Natural killer cell treated with Interleukin-12 subunit alpha and Interleukin-12 subunit beta and Interleukin-15 and Interleukin-18, amount 100 ng/mL, for 72 hours (primary cell): ENCODE data around the gene LRRK1. TPM values are rescaled to one million over a fixed set of nuclear protein-coding genes. Genes with fewer than 3 reads are reported as not detected.

Source experiments
- ATAC-seq, 2 donors: fragments of 150-1000 bp; cut with Tn5 transposase in 1 of 2; sonication (Bioruptor Pico), chemical (Tn5 transposase) in 1 of 2; 2 replicates each; pipeline ENCODE4 v1.10.0; 2021
- DNase-seq: peaks from one replicate; pipeline ENCODE4 v3.0.0; 2022; ENCODE audit warnings: low spot score
- H3K27ac Mint-ChIP-seq, 2 donors: 1 replicate in 1 of 2; 2 replicates in 1 of 2; pipeline ENCODE4 v1.8.0; 2022; ENCODE audit warnings: mixed read lengths in 2 of 2, mild to moderate bottlenecking in 1 of 2, moderate library complexity in 1 of 2
- H3K27me3 Mint-ChIP-seq, 2 donors: 1 replicate in 1 of 2; 2 replicates in 1 of 2; pipeline ENCODE4 v1.8.0; 2022; ENCODE audit warnings: mixed read lengths in 2 of 2
- H3K36me3 Mint-ChIP-seq: one replicate; pipeline ENCODE4 v1.8.0; 2022; ENCODE audit warnings: mixed read lengths
- H3K4me1 Mint-ChIP-seq, 2 donors: 1 replicate in 1 of 2; 2 replicates in 1 of 2; pipeline ENCODE4 v1.8.0; 2022; ENCODE audit warnings: low read depth in 2 of 2, mixed read lengths in 2 of 2, mild to moderate bottlenecking in 1 of 2
- H3K4me3 Mint-ChIP-seq: one replicate; pipeline ENCODE4 v1.8.0; 2022; ENCODE audit warnings: mixed read lengths
- H3K9me3 Mint-ChIP-seq: 2 replicates; pipeline ENCODE4 v1.8.0; 2022; ENCODE audit warnings: mixed read lengths
- total RNA-seq, 2 donors: library from RNA; stranded (reverse); gene quantifications; one replicate each; pipeline ENCODE4 v1.2.3, GENCODE V29; 2022

LRRK1 gene
- total RNA-seq, 2 donors from 2014 or later = 0.17 to 0.70 TPM

GRCh38 chr15:100909565-100909964 is 9.6 kb upstream of the LRRK1 start:
- Mint-ChIP-seq H3K36me3 (no peaks in the 10 kb centered on the region), H3K27me3 (peaks cover 18 to 42% of the 10 kb centered on the region in 2 donors), H3K27ac (no peak overlapping the region), H3K4me3 (no peak overlapping the region), H3K4me1 (no peaks in the 10 kb centered on the region), H3K9me3 (no peaks in the 10 kb centered on the region)
- DNase-seq (no peak), ATAC-seq (no peak)

- no peaks in the 10 kb centered on the region for H3K36me3 Mint-ChIP-seq
These were observed 8.9 kb upstream of the LRRK1 start for GRCh38 chr15:100909989-100910955.

GRCh38 chr15:100911086-100911485 is 8.1 kb upstream of the LRRK1 start:
- Mint-ChIP-seq H3K27me3 (peaks cover 29 to 48% of the 10 kb centered on the region in 2 donors), H3K36me3 (no peaks in the 10 kb centered on the region), H3K27ac (no peak overlapping the region), H3K4me3 (no peak overlapping the region), H3K4me1 (no peaks in the 10 kb centered on the region), H3K9me3 (no peaks in the 10 kb centered on the region)
- DNase-seq = no peak
- ATAC-seq = no peak

More at GRCh38 chr15:100909989-100910955, 8.9 kb upstream of the LRRK1 start:
- Mint-ChIP-seq H3K9me3 (no peaks in the 10 kb centered on the region), H3K27ac (no peak overlapping the region), H3K4me1 (no peaks in the 10 kb centered on the region), H3K4me3 (no peak overlapping the region), H3K27me3 (peaks cover 24 to 42% of the 10 kb centered on the region in 2 donors)
- no peak for ATAC-seq
- DNase-seq = no peak

- Mint-ChIP-seq H3K27ac (no peak overlapping the region), H3K4me3 (no peak overlapping the region), H3K27me3 (peaks cover 39 to 40% of the 10 kb centered on the region in 2 donors), H3K9me3 (no peaks in the 10 kb centered on the region), H3K36me3 (no peaks in the 10 kb centered on the region), H3K4me1 (peaks cover 0 to 5% of the 10 kb centered on the region in 2 donors)
- DNase-seq (no peak), ATAC-seq (no peak)
These were observed 5.2 kb upstream of the LRRK1 start for GRCh38 chr15:100913961-100914360.

- ATAC-seq = no peak
- H3K36me3 Mint-ChIP-seq = no peaks in the 10 kb centered on the region
- H3K27ac Mint-ChIP-seq = no peak overlapping the region
- no peak overlapping the region for H3K4me3 Mint-ChIP-seq
- H3K27me3 Mint-ChIP-seq = peaks cover 35 to 40% of the 10 kb centered on the region in 2 donors
- no peak for DNase-seq
- H3K9me3 Mint-ChIP-seq = no peaks in the 10 kb centered on the region
- H3K4me1 Mint-ChIP-seq = peaks cover 0 to 5% of the 10 kb centered on the region in 2 donors
These were observed 4.3 kb upstream of the LRRK1 start for GRCh38 chr15:100914876-100915275.

- Mint-ChIP-seq H3K4me1 (peaks cover 0 to 10% of the 10 kb centered on the region in 2 donors), H3K36me3 (no peaks in the 10 kb centered on the region), H3K4me3 (peak overlapping the region; percentile 80), H3K27me3 (peaks cover 51 to 58% of the 10 kb centered on the region in 2 donors), H3K27ac (no peak overlapping the region), H3K9me3 (no peaks in the 10 kb centered on the region)
- peak; percentile 77 for DNase-seq
- peak; percentile 84 to 86 for ATAC-seq
These were observed 995 bp upstream of the LRRK1 start for GRCh38 chr15:100918034-100918689.

GRCh38 chr15:100919481-100920405 is 586 bp downstream of the LRRK1 start:
- H3K36me3 Mint-ChIP-seq = no peaks in the 10 kb centered on the region
- H3K4me3 Mint-ChIP-seq = peak overlapping the region; percentile 54
- H3K9me3 Mint-ChIP-seq = no peaks in the 10 kb centered on the region
- no peak for DNase-seq
- peaks cover 0 to 10% of the 10 kb centered on the region in 2 donors for H3K4me1 Mint-ChIP-seq
- peaks cover 46 to 61% of the 10 kb centered on the region in 2 donors for H3K27me3 Mint-ChIP-seq
- ATAC-seq = peak in 1 of 2 donors; percentile 25
- no peak overlapping the region for H3K27ac Mint-ChIP-seq

GRCh38 chr15:100920516-100921135 is 1.5 kb downstream of the LRRK1 start:
- Mint-ChIP-seq H3K27me3 (peaks cover 44 to 53% of the 10 kb centered on the region in 2 donors), H3K9me3 (no peaks in the 10 kb centered on the region)
- DNase-seq = no peak

GRCh38 chr15:100922192-100923040 is 3.3 kb downstream of the LRRK1 start:
- H3K27me3 Mint-ChIP-seq = peaks cover 31 to 42% of the 10 kb centered on the region in 2 donors
- no peaks in the 10 kb centered on the region for H3K9me3 Mint-ChIP-seq
- DNase-seq = no peak
- H3K36me3 Mint-ChIP-seq = no peaks in the 10 kb centered on the region
- ATAC-seq = no peak
- H3K27ac Mint-ChIP-seq = no peak overlapping the region
- peaks cover 0 to 10% of the 10 kb centered on the region in 2 donors for H3K4me1 Mint-ChIP-seq
- H3K4me3 Mint-ChIP-seq = no peak overlapping the region

More at GRCh38 chr15:100920516-100921135, 1.5 kb downstream of the LRRK1 start:
- Mint-ChIP-seq H3K4me1 (peaks cover 0 to 10% of the 10 kb centered on the region in 2 donors), H3K4me3 (peak overlapping the region; percentile 54), H3K27ac (no peak overlapping the region), H3K36me3 (no peaks in the 10 kb centered on the region)
- no peak for ATAC-seq

- ATAC-seq (no peak), DNase-seq (no peak)
- H3K9me3 Mint-ChIP-seq = no peaks in the 10 kb centered on the region
- H3K27me3 Mint-ChIP-seq = peaks cover 29 to 41% of the 10 kb centered on the region in 2 donors
- H3K4me3 Mint-ChIP-seq = no peak overlapping the region
- H3K36me3 Mint-ChIP-seq = no peaks in the 10 kb centered on the region
- H3K27ac Mint-ChIP-seq = no peak overlapping the region
- H3K4me1 Mint-ChIP-seq = peaks cover 0 to 10% of the 10 kb centered on the region in 2 donors
These were observed 3.9 kb downstream of the LRRK1 start for GRCh38 chr15:100923076-100923475.

- DNase-seq = no peak
- Mint-ChIP-seq H3K36me3 (no peaks in the 10 kb centered on the region), H3K27me3 (peaks cover 29 to 36% of the 10 kb centered on the region in 2 donors), H3K27ac (no peak overlapping the region), H3K4me1 (peaks cover 0 to 5% of the 10 kb centered on the region in 2 donors), H3K9me3 (no peaks in the 10 kb centered on the region), H3K4me3 (no peak overlapping the region)
- ATAC-seq = no peak
These were observed 4.7 kb downstream of the LRRK1 start for GRCh38 chr15:100923902-100924301.

GRCh38 chr15:100924436-100924835 is 5.3 kb downstream of the LRRK1 start:
- no peaks in the 10 kb centered on the region for H3K36me3 Mint-ChIP-seq
- peaks cover 29 to 36% of the 10 kb centered on the region in 2 donors for H3K27me3 Mint-ChIP-seq
- H3K4me3 Mint-ChIP-seq = no peak overlapping the region
- H3K9me3 Mint-ChIP-seq = no peaks in the 10 kb centered on the region
- H3K4me1 Mint-ChIP-seq = peaks cover 0 to 5% of the 10 kb centered on the region in 2 donors
- H3K27ac Mint-ChIP-seq = no peak overlapping the region
- no peak for DNase-seq
- no peak for ATAC-seq
